Right atrium auricular region (tissue), 2 donors: ENCODE measurements around the gene RAET1G. TPM values are rescaled to one million over a fixed set of nuclear protein-coding genes. Genes with fewer than 3 reads are reported as not detected.

Source experiments
- DNase-seq: peaks from one replicate; pipeline ENCODE4 v3.0.0-alpha.2; 2019; ENCODE audit warnings: low spot score
- H3K27ac ChIP-seq, 2 donors: fragments of 200-600 bp; sonication (generic); 1 replicate in 1 of 2; 2 replicates in 1 of 2; pipeline ENCODE4 v1.5.1; 2016 to 2019
- H3K27me3 ChIP-seq, 2 donors: fragments of 200-600 bp; sonication (generic); one replicate each; pipeline versions ENCODE4 v1.5.1 to v1.6.0; 2017 to 2019
- H3K36me3 ChIP-seq: fragments of 200-600 bp; sonication (generic); one replicate; pipeline ENCODE4 v1.5.1; 2016
- H3K4me1 ChIP-seq, 2 donors: fragments of 200-600 bp; sonication (generic); one replicate each; pipeline versions ENCODE4 v1.5.1 to v1.6.0; 2017 to 2019
- H3K4me3 ChIP-seq, 2 donors: fragments of 200-600 bp; sonication (generic); 1 replicate in 1 of 2; 2 replicates in 1 of 2; pipeline ENCODE4 v1.5.1; 2017 to 2019; ENCODE audit warnings: mild to moderate bottlenecking in 1 of 2, moderate library complexity in 1 of 2
- H3K9me3 ChIP-seq, 2 donors: fragments of 200-600 bp; sonication (generic); one replicate each; pipeline ENCODE4 v1.5.1; 2019
- CTCF ChIP-seq, 2 donors: fragments of 200-600 bp; sonication (generic); IDR thresholded peaks; one replicate each; pipeline ENCODE4 v1.5.1; 2019; ENCODE audit warnings: antibody characterized with exemption in 2 of 2
- total RNA-seq, 2 donors: library from RNA; depleted of rRNA; stranded (reverse); fragments of >200 nt; gene quantifications; one replicate each; pipeline ENCODE4 v1.1.0, GENCODE V29; 2016

RAET1G gene
- total RNA-seq, 2 donors from 2014 or later: 1.5 to 1.6 TPM

DNA sequence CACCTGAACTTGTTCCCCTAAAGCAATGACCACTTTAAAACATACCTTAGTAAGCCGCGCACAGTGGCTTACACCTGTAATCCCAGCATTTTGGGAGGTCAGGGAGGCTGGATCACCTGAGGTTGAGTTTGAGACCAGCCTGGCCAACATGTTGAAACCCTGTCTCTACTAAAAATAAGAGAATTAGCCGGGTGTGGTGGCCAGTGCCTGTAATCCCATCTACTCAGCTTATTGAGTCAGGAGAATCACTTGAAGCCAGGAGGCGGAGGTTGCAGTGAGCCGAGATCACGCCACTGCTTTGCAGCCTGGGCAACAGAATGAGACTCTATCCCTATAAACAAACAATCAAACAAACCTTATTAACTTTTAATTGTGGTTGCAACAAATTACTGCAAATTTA, 23.4 kb downstream of the RAET1G start:
- Histone ChIP-seq H3K27ac (no peak overlapping the region), H3K27me3 (no peaks in the 10 kb centered on the region)
- peak; percentile 58 for DNase-seq

DNA sequence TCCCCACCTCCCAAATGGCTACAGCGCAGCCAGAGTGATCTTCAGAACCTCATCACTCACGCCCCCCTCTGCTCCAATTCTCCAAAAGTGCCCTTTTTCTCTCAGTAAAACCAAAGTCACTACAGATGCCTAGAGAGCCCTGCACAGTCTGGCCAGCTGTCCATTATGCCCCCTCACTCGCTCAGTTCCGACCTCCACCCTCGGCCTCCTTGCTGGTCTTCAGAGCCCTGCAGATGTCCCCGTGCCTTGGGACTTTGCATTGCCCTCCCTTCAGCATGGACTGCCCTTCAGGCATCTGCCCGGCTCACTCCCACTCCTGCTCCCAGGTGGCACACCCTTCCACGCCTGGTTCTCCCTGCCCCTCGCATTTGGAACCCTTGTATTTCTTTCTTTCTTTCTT, 24.0 kb downstream of the RAET1G start:
- H3K4me3 ChIP-seq: no peak overlapping the region
- no peaks in the 10 kb centered on the region for H3K36me3 ChIP-seq
- peak; percentile 54 for DNase-seq
- H3K4me1 ChIP-seq: peaks cover 0 to 42% of the 10 kb centered on the region in 2 donors
- no peak overlapping the region for H3K27ac ChIP-seq
- H3K9me3 ChIP-seq: no peaks in the 10 kb centered on the region
- H3K27me3 ChIP-seq: no peaks in the 10 kb centered on the region
- TF ChIP-seq CTCF (IDR thresholded peaks at IDR 0.05): no peak

More for the DNA sequence above, 23.4 kb downstream of the RAET1G start:
- Histone ChIP-seq H3K9me3 (no peaks in the 10 kb centered on the region), H3K4me1 (peaks cover 0 to 42% of the 10 kb centered on the region in 2 donors), H3K4me3 (no peak overlapping the region), H3K36me3 (no peaks in the 10 kb centered on the region)
- TF ChIP-seq CTCF (IDR thresholded peaks at IDR 0.05): no peak

DNA sequence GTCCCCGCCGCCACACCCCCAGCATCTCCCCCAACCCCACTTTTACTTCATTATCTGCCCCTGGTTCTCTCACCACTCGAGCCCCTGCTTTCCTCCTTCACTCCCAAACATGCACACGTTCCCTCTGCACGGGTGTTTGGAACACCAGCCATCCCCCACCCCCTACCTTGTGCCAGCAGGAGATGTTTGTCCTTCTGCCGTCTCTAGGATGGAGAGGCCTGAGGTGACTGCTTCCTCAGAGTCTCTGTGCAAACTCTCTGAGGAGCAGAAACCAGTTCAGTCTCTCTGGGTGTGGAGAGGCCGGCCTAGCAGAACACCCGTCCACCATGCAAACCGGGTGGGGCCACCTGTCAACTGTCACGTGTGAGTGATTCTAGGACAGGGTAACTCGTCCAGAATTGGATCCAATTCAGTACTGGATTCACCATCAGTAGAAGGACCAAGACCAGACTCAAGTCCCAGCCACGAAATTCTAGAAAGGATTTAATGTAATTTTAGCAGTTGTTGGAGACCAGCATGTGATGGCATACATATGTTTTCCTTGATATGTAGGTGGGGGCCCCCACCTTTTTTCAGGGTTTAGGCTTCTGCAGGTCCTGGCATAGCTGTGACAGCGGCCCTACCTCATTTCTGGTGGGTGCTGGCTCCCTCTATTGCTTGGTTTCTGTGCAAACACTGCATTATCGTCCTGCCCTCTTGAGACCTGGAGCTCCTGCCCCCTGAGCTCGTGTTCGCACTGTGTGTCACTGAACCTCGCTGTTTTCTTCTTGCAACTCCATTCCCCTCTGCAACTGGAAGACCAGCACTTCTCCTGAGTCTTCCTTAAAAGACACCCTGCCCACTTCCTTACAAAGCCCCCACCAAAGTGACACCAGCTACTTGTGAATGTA, 24.8 kb downstream of the RAET1G start, which contains the start of gene RAET1E:
RAET1E (minus strand) TSS at position 259 of the 890 bp plus-strand sequence. CDS start 7,212 bp downstream, outside the sequence.
- DNase-seq: peak; percentile 55
- peaks cover 0 to 42% of the 10 kb centered on the region in 2 donors for H3K4me1 ChIP-seq
- H3K36me3 ChIP-seq: no peaks in the 10 kb centered on the region
- H3K27me3 ChIP-seq: no peaks in the 10 kb centered on the region
- TF ChIP-seq CTCF (IDR thresholded peaks at IDR 0.05): no peak
- peak within 1 kb of the TSS in 1 of 2 donors; percentile 12 for H3K4me3 ChIP-seq
- peak within 1 kb of the TSS; percentile 51 to 56 for H3K27ac ChIP-seq
- no peaks in the 10 kb centered on the region for H3K9me3 ChIP-seq

DNA sequence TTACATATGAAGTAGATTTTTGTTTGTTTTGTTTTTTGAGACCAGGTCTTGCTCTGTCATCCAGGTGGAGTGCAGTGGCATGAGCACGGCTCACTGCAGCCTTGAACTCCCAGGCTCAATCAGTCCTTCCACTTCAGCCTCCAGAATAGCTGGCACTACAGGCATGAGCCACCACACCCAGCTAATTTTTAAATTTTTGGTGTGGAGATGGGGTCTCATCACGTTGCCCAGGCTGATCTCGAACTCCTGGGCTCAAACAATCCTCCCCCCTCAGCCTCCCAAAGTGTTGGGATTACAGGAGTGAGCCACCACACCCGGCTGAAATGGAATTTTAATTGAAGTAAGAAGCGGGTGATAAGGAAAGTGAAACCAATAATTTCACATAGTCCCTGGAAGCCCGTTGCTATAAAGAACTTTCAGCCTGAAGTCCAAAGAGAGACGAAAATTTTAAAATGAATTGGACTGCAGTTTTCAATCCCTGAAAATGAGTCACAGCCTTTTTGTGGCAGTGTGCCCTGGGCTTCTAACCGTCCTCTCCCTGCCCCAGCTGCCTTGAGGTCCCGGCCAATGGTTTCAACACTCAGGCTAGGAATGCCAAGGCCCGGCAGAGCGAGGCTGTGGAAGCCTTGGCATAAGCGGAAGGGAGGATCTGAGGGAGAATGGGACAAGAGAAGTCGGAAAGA, 25.8 kb downstream of the RAET1G start:
- no peaks in the 10 kb centered on the region for H3K36me3 ChIP-seq
- DNase-seq: peak; percentile 89
- peaks cover 0 to 42% of the 10 kb centered on the region in 2 donors for H3K4me1 ChIP-seq
- H3K9me3 ChIP-seq: no peaks in the 10 kb centered on the region
- peak overlapping the region; percentile 51 to 56 for H3K27ac ChIP-seq
- H3K4me3 ChIP-seq: peak overlapping the region in 1 of 2 donors; percentile 12
- no peak for TF ChIP-seq CTCF (IDR thresholded peaks at IDR 0.05)
- H3K27me3 ChIP-seq: no peaks in the 10 kb centered on the region

DNA sequence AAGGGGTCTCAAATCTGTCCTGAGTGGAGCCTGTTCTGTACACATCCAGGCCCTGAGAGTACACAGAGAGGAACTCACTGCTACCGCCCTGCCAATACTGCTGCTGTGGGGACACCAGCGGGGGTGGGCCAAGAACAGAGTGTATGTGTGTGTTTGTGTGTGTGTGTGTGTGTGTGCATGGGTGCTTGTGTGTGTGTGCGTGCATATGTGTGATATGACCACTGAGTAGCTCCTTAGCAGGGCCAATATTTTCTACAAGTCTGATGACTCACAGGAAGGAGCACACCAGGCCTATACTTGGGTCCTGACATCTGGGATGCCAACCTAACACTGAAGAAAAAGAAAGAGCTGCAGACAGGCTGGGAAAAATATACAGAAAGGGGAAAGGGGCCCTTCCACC, 26.4 kb downstream of the RAET1G start:
- H3K4me1 ChIP-seq: peaks cover 0 to 42% of the 10 kb centered on the region in 2 donors
- H3K4me3 ChIP-seq: no peak overlapping the region
- H3K36me3 ChIP-seq: no peaks in the 10 kb centered on the region
- DNase-seq: peak; percentile 44
- no peaks in the 10 kb centered on the region for H3K27me3 ChIP-seq
- H3K9me3 ChIP-seq: no peaks in the 10 kb centered on the region
- TF ChIP-seq CTCF (IDR thresholded peaks at IDR 0.05): no peak
- peak overlapping the region; percentile 51 to 56 for H3K27ac ChIP-seq
